A549 (cell line): Measurements from ENCODE around the gene CYP1B1. TPM values are rescaled to one million over a fixed set of nuclear protein-coding genes. Genes with fewer than 3 reads are reported as not detected.

ENCODE experiments used
- ATAC-seq, 2 experiments: fragments of 200-7000 bp in 1 of 2; fragments of >200 bp in 1 of 2; cut with Nextera tagmentation in 1 of 2; cut with Tn5 transposase in 1 of 2; 3 replicates each; pipeline versions ENCODE4 v1.8.0 to v1.9.1; 2018 to 2020; ENCODE audit warnings: mild to moderate bottlenecking in 1 of 2, moderate library complexity in 1 of 2
- CTCF ChIA-PET: fragments of 300-600 bp; sonication (Branson Sonifier 250); formaldehyde crosslinking; extraction: SDS; loops from one replicate; lab custom pipeline; 2021; ENCODE audit warnings: antibody characterized with exemption, inconsistent platforms; lab: Yijun Ruan, JAX
- POLR2A ChIA-PET: fragments of 350-600 bp; formaldehyde crosslinking; extraction: SDS; loops from one replicate; lab custom pipeline; 2021; ENCODE audit warnings: antibody characterized with exemption, inconsistent platforms; lab: Yijun Ruan, JAX
- DNase-seq, 2 experiments: peaks; one replicate each; pipeline versions ENCODE4 v3.0.0 to v3.0.0-alpha.2; 2011 to 2016; ENCODE audit warnings: low read depth in 1 of 2, low spot score in 1 of 2
- FAIRE-seq: peaks from 2 replicates; lab custom pipeline; 2011; peaks lifted over from hg19 to GRCh38; lab: Jason Lieb, UNC
- H3K27ac ChIP-seq, 2 experiments: fragments of >200 bp; sonication (Bioruptor Twin); formaldehyde crosslinking; 3 replicates each; pipeline ENCODE4 v1.5.1; 2016 to 2017
- H3K4me1 ChIP-seq: fragments of >200 bp; sonication (Bioruptor Twin); formaldehyde crosslinking; 3 replicates; pipeline ENCODE4 v1.6.1; 2016
- H3K4me2 ChIP-seq: fragments of >200 bp; sonication (Bioruptor Twin); formaldehyde crosslinking; 3 replicates; pipeline ENCODE4 v1.6.1; 2016
- H3K4me3 ChIP-seq: fragments of >200 bp; sonication (Bioruptor Twin); formaldehyde crosslinking; 3 replicates; pipeline ENCODE4 v1.5.1; 2016
- H3K9me3 ChIP-seq: fragments of >200 bp; sonication (Bioruptor Twin); formaldehyde crosslinking; 3 replicates; pipeline ENCODE4 v1.6.1; 2016
- BHLHE40 ChIP-seq: IDR thresholded peaks from 2 replicates; pipeline ENCODE4 v1.6.1; 2012; ENCODE audit warnings: low read depth, low read length, inconsistent platforms
- CEBPB ChIP-seq, 2 experiments: fragments of >200 bp in 1 of 2; sonication (Bioruptor Twin) in 1 of 2; formaldehyde crosslinking in 1 of 2; IDR thresholded peaks; 2 replicates each; pipeline ENCODE4 v1.6.1; 2012 to 2016
- E2F6 ChIP-seq: IDR thresholded peaks from 2 replicates; pipeline ENCODE4 v1.6.1; 2012; ENCODE audit warnings: low read depth, borderline replicate concordance
- FOSB ChIP-seq: fragments of 250-450 bp; sonication (Bioruptor Pico); IDR thresholded peaks from 2 replicates; pipeline ENCODE4 v1.5.0; 2020; ENCODE audit warnings: mild to moderate bottlenecking, moderate library complexity
- GATA3 ChIP-seq: IDR thresholded peaks from 2 replicates; pipeline ENCODE4 v1.6.1; 2012; ENCODE audit warnings: borderline replicate concordance
- HES2 ChIP-seq: fragments of >200 bp; sonication (Bioruptor Twin); formaldehyde crosslinking; IDR thresholded peaks from 2 replicates; pipeline ENCODE4 v1.6.1; 2016
- HEYL ChIP-seq: fragments of 250-450 bp; sonication (Bioruptor Pico); IDR thresholded peaks from 2 replicates; pipeline ENCODE4 v1.8.0; 2021; ENCODE audit warnings: mild to moderate bottlenecking, moderate library complexity
- HMGXB4 ChIP-seq: fragments of 250-450 bp; sonication (Bioruptor Pico); IDR thresholded peaks from 2 replicates; pipeline ENCODE4 v1.5.0; 2021; ENCODE audit warnings: mild to moderate bottlenecking, moderate library complexity, borderline replicate concordance
- HOXB13 ChIP-seq: fragments of 250-450 bp; sonication (Bioruptor Pico); IDR thresholded peaks from 2 replicates; pipeline ENCODE4 v1.5.0; 2020; ENCODE audit warnings: low read depth, mild to moderate bottlenecking, moderate library complexity
- JUN ChIP-seq, 2 experiments: fragments of >200 bp; sonication (Bioruptor Twin); formaldehyde crosslinking; IDR thresholded peaks; 2 replicates in 1 of 2; 3 replicates in 1 of 2; pipeline ENCODE4 v1.6.1; 2016 to 2017
- MAFK ChIP-seq: fragments of 450-650 bp; IDR thresholded peaks from 2 replicates; pipeline ENCODE4 v1.6.1; 2014; ENCODE audit not compliant: partially characterized antibody
- MAX ChIP-seq: IDR thresholded peaks from 2 replicates; pipeline ENCODE4 v1.6.1; 2012
- MYC ChIP-seq: IDR thresholded peaks from 2 replicates; pipeline ENCODE4 v1.6.1; 2012; ENCODE audit warnings: mild to moderate bottlenecking, inconsistent platforms, low read length, improper control_type of control experiment, borderline replicate concordance
- PBX3 ChIP-seq: IDR thresholded peaks from 2 replicates; pipeline ENCODE4 v1.6.1; 2012
- POLR2A ChIP-seq: IDR thresholded peaks from 2 replicates; pipeline ENCODE4 v1.6.1; 2012; ENCODE audit warnings: mild to moderate bottlenecking, low read length
- RARB ChIP-seq: fragments of 250-450 bp; sonication (Bioruptor Pico); IDR thresholded peaks from 2 replicates; pipeline ENCODE4 v1.8.0; 2021; ENCODE audit warnings: mild to moderate bottlenecking, moderate library complexity
- RFX5 ChIP-seq: fragments of 450-650 bp; IDR thresholded peaks from 2 replicates; pipeline ENCODE4 v1.7.1; 2014; ENCODE audit warnings: antibody characterized with exemption, mild to moderate bottlenecking, moderate library complexity
- SREBF2 ChIP-seq: fragments of 450-650 bp; IDR thresholded peaks from 2 replicates; pipeline ENCODE4 v1.6.1; 2014; ENCODE audit warnings: mild to moderate bottlenecking, moderate library complexity
- ZFP36 ChIP-seq: fragments of 450-650 bp; IDR thresholded peaks from 2 replicates; pipeline ENCODE4 v1.6.1; 2014; ENCODE audit warnings: borderline replicate concordance; ENCODE audit not compliant: partially characterized antibody
- ZNF302 ChIP-seq: fragments of 250-450 bp; sonication (Bioruptor Pico); IDR thresholded peaks from 2 replicates; pipeline ENCODE4 v1.9.0; 2021; ENCODE audit warnings: inconsistent platforms, mild to moderate bottlenecking, moderate library complexity
- WGBS: methylation state at CpG from one replicate; pipeline ENCODE4 v1.1.6; 2017; ENCODE audit errors: missing lambda C conversion rate; 5-methylcytosine and 5-hydroxymethylcytosine counted together
- polyA plus RNA-seq, 4 experiments: library from polyadenylated mRNA; depleted of rRNA in 3 of 4; stranded (reverse); fragments of >200 nt; fragmentation: RNase III in 1 of 4; extraction: RNeasy Plus Mini Kit Qiagen cat#74134 plus additional on column Dnase treatment in 1 of 4; gene quantifications; 2 replicates in 3 of 4; 3 replicates in 1 of 4; pipeline ENCODE4 v1.2.3, GENCODE V29; 2011 to 2017

The CYP1B1 gene
- polyA plus RNA-seq, 2 of the 4 experiments (the other 2 are of a cell fraction): 5.3 to 13.2 TPM

GRCh38 chr2:38074764-38075506, 1.0 kb downstream of the CYP1B1 start (continued):
- TF ChIP-seq E2F6: peak; percentile 98
- TF ChIP-seq FOSB (CRISPR knock-in tag): no peak

GRCh38 chr2:38074058-38074763, 1.7 kb downstream of the CYP1B1 start:
- TF ChIP-seq MYC: no peak
- TF ChIP-seq RFX5: no peak
- peak; percentile 74 for TF ChIP-seq MAFK
- no peaks in the 10 kb centered on the region for H3K9me3 ChIP-seq
- peak overlapping the region; percentile 36 to 93; a peak in 4 of 6 replicates for H3K27ac ChIP-seq
- H3K4me3 ChIP-seq: peak overlapping the region; percentile 62
- peak in 1 of 2 experiments; percentile 56 for DNase-seq
- ChIA-PET CTCF (interaction anchor here (2.8 to 4.7 kb wide), 3 partner anchors 32 to 200 kb away, joined by 15 to 45 read pairs (median 25); no protein-coding TSS in a partner anchor), POLR2A (interaction anchor here (1.0 kb wide), 1 partner anchor 87 kb away, joined by 3 read pairs; no protein-coding TSS in a partner anchor)
- peaks cover 22% of the 10 kb centered on the region for H3K4me1 ChIP-seq
- 40% methylated on average over 58 of the region's 58 CpGs for WGBS
- peak overlapping the region; percentile 92 for H3K4me2 ChIP-seq
- no peak for FAIRE-seq
- no peak for ATAC-seq

- ChIA-PET POLR2A (no interaction called here), CTCF (no interaction called here)
- peak overlapping the region; percentile 92 for H3K4me2 ChIP-seq
- peak overlapping the region; percentile 36 to 93 for H3K27ac ChIP-seq
- WGBS: 54% methylated on average over 32 of the region's 32 CpGs
- FAIRE-seq (no peak), ATAC-seq (no peak), DNase-seq (peak in 1 of 2 experiments; percentile 26)
- H3K4me1 ChIP-seq: peaks cover 22% of the 10 kb centered on the region
- peak overlapping the region; percentile 62 for H3K4me3 ChIP-seq
- TF ChIP-seq ZNF302: no peak
- no peak for TF ChIP-seq BHLHE40
- no peak for TF ChIP-seq HEYL (CRISPR knock-in tag)
- TF ChIP-seq POLR2A: no peak
- no peak for TF ChIP-seq MAX
- peak in 1 of 2 experiments; percentile 38; a peak in 1 of 4 replicates for TF ChIP-seq CEBPB (IDR thresholded peaks at IDR 0.05)
- no peak for TF ChIP-seq ZFP36
- no peak for TF ChIP-seq HMGXB4 (CRISPR knock-in tag)
- H3K9me3 ChIP-seq: no peaks in the 10 kb centered on the region
Measured at GRCh38 chr2:38073211-38074057, 2.5 kb downstream of the CYP1B1 start.

DNA sequence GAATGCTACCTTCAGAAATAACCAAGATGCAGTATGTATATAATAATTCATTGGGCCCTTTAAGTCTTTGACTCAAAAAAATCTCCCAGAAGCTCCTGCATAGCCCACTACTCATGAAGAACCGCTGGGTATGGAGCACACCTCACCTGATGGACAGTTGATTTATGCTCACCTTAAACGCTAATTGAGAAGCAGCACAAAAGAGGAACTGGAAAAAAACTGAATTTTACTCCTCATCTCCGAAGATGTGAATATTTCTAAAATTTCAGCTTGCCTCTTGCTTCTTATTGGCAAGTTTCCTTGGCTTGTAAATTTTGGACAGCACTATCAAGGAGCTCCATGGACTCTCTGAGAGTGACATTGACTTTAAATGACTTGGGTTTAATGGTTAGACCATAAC, 5.5 kb downstream of the CYP1B1 start:
- Histone ChIP-seq H3K4me2 (peak overlapping the region; percentile 92), H3K4me3 (no peak overlapping the region), H3K27ac (no peak overlapping the region), H3K9me3 (no peaks in the 10 kb centered on the region), H3K4me1 (peaks cover 15% of the 10 kb centered on the region; the same call in 2 of the 3 replicates)
- ChIA-PET POLR2A (no interaction called here), CTCF (interaction anchor here (1.0 to 1.4 kb wide), 3 partner anchors 34 to 86 kb away, joined by 3 read pairs; no protein-coding TSS in a partner anchor)
- DNase-seq: no peak
- no peak for ATAC-seq
- WGBS: 51% methylated on average over 3 of the region's 3 CpGs
- FAIRE-seq: no peak
- TF ChIP-seq HMGXB4 (CRISPR knock-in tag) (no peak), HOXB13 (CRISPR knock-in tag) (no peak), SREBF2 (no peak), JUN (IDR thresholded peaks at IDR 0.05) (no peak), MYC (no peak), RARB (CRISPR knock-in tag) (no peak), HEYL (CRISPR knock-in tag) (no peak), GATA3 (no peak), HES2 (no peak), E2F6 (no peak), PBX3 (no peak)
